ENCODE results near the gene TBL2.

DNA sequence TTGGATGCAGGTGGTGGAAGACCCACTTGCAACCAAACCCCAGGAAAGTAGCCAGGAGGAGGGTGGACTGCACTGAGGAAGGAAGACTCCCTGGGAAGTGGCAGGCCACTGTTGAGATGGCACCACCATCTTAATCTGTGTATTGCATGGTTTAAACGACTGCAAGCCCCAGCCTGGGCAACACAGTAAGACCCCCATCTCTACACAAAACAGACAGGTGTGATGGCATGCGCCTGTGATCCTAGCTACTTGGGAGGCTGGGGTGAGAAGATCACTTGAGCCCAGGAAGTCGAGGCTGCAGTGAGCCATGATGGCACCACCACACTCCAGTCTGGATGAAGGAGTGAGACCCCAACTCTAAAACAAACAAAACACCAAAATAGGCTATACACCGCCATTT is 11.2 kb downstream of the TBL2 start:
- TF ChIP-seq JUNB (IDR thresholded peaks at IDR 0.05; ENCODE audit: unreplicated experiment) (no peak), CREB1 (CRISPR knock-in tag; IDR thresholded peaks at IDR 0.05; ENCODE audit: low read depth) (no peak)
- TF ChIP-seq, protein P1, sequence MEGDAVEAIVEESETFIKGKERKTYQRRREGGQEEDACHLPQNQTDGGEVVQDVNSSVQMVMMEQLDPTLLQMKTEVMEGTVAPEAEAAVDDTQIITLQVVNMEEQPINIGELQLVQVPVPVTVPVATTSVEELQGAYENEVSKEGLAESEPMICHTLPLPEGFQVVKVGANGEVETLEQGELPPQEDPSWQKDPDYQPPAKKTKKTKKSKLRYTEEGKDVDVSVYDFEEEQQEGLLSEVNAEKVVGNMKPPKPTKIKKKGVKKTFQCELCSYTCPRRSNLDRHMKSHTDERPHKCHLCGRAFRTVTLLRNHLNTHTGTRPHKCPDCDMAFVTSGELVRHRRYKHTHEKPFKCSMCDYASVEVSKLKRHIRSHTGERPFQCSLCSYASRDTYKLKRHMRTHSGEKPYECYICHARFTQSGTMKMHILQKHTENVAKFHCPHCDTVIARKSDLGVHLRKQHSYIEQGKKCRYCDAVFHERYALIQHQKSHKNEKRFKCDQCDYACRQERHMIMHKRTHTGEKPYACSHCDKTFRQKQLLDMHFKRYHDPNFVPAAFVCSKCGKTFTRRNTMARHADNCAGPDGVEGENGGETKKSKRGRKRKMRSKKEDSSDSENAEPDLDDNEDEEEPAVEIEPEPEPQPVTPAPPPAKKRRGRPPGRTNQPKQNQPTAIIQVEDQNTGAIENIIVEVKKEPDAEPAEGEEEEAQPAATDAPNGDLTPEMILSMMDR (conservative IDR thresholded peaks at IDR 0.05; ENCODE audit: low read depth in 2 of 2) = no peak
- TF ChIP-seq, protein P2, sequence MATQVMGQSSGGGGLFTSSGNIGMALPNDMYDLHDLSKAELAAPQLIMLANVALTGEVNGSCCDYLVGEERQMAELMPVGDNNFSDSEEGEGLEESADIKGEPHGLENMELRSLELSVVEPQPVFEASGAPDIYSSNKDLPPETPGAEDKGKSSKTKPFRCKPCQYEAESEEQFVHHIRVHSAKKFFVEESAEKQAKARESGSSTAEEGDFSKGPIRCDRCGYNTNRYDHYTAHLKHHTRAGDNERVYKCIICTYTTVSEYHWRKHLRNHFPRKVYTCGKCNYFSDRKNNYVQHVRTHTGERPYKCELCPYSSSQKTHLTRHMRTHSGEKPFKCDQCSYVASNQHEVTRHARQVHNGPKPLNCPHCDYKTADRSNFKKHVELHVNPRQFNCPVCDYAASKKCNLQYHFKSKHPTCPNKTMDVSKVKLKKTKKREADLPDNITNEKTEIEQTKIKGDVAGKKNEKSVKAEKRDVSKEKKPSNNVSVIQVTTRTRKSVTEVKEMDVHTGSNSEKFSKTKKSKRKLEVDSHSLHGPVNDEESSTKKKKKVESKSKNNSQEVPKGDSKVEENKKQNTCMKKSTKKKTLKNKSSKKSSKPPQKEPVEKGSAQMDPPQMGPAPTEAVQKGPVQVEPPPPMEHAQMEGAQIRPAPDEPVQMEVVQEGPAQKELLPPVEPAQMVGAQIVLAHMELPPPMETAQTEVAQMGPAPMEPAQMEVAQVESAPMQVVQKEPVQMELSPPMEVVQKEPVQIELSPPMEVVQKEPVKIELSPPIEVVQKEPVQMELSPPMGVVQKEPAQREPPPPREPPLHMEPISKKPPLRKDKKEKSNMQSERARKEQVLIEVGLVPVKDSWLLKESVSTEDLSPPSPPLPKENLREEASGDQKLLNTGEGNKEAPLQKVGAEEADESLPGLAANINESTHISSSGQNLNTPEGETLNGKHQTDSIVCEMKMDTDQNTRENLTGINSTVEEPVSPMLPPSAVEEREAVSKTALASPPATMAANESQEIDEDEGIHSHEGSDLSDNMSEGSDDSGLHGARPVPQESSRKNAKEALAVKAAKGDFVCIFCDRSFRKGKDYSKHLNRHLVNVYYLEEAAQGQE (IDR thresholded peaks at IDR 0.05; ENCODE audit: unreplicated experiment) = no peak
